ENCODE measurements around the gene CADM4. TPM values are rescaled to one million over a fixed set of nuclear protein-coding genes. Genes with fewer than 3 reads are reported as not detected.

CADM4 gene
- polyA plus RNA-seq, 1 donor (not counting 4 experiments of a cell fraction or from before 2014, with no cell fraction given): 4.3 TPM

GRCh38 chr19:43674596-43674995, 34.9 kb upstream of the CADM4 start:
- H3K9ac ChIP-seq (ENCODE audit: control insufficient read depth, extremely low read depth, insufficient read depth, low read length): peak overlapping the region; percentile 95
- peaks cover 2% of the 10 kb centered on the region for H3K79me2 ChIP-seq (ENCODE audit: control insufficient read depth, insufficient read depth, low read length)
- H3K4me3 ChIP-seq (ENCODE audit: control insufficient read depth in 2 of 3, extremely low read depth in 1 of 3, insufficient read depth in 2 of 3, low read depth in 1 of 3, low read length in 3 of 3): peak overlapping the region in 1 of 3 experiments; percentile 66
- H2AFZ ChIP-seq (ENCODE audit: control insufficient read depth, low read length): no peak overlapping the region
- H3K36me3 ChIP-seq (ENCODE audit: control insufficient read depth in 2 of 2, extremely low read depth in 1 of 2, insufficient read depth in 2 of 2, low read length in 2 of 2): no peaks in the 10 kb centered on the region
- H4K20me1 ChIP-seq (ENCODE audit: control insufficient read depth, extremely low read depth, insufficient read depth, low read length): no peaks in the 10 kb centered on the region
- DNase-seq (ENCODE audit: low read depth, low spot score) (no peak), FAIRE-seq (no peak)
- no peaks in the 10 kb centered on the region for H3K27me3 ChIP-seq (ENCODE audit: control insufficient read depth, extremely low read depth, insufficient read depth, low read length)
- H3K4me1 ChIP-seq (ENCODE audit: control insufficient read depth, extremely low read depth, insufficient read depth, low read length): peaks cover 28% of the 10 kb centered on the region
- H3K9me1 ChIP-seq (ENCODE audit: control insufficient read depth, extremely low read depth, insufficient read depth, low read length): peaks cover 2% of the 10 kb centered on the region
- H3K27ac ChIP-seq (ENCODE audit: control insufficient read depth, insufficient read depth, low read length): peak overlapping the region; percentile 98
- peak overlapping the region; percentile 88 for H3K4me2 ChIP-seq (ENCODE audit: control insufficient read depth, extremely low read depth, insufficient read depth, low read depth, low read length)
- no peaks in the 10 kb centered on the region for H3K9me3 ChIP-seq (ENCODE audit: control insufficient read depth, low read depth, low read length)
- dilution Hi-C loops (cut with MboI; ENCODE audit: extremely low pct_ligation_motif_present, low sequenced_read_pairs): no loop called here
- TF ChIP-seq CTCF (optimal IDR thresholded peaks at IDR 0.05 in 1 of 3, IDR thresholded peaks at IDR 0.05 in 1 of 3, conservative IDR thresholded peaks at IDR 0.05 in 1 of 3; ENCODE audit: extremely low read depth in 1 of 3, insufficient read depth in 2 of 3, low read length in 3 of 3): no peak
- TF ChIP-seq EZH2 (IDR thresholded peaks at IDR 0.05; ENCODE audit: low read length): no peak

GRCh38 chr19:43674183-43674582, 34.5 kb upstream of the CADM4 start:
- H3K27ac ChIP-seq (ENCODE audit: control insufficient read depth, insufficient read depth, low read length): peak overlapping the region; percentile 98
- H3K4me3 ChIP-seq (ENCODE audit: control insufficient read depth in 2 of 3, extremely low read depth in 1 of 3, insufficient read depth in 2 of 3, low read depth in 1 of 3, low read length in 3 of 3): no peak overlapping the region
- FAIRE-seq: no peak
- peaks cover 28% of the 10 kb centered on the region for H3K4me1 ChIP-seq (ENCODE audit: control insufficient read depth, extremely low read depth, insufficient read depth, low read length)
- no peak overlapping the region for H2AFZ ChIP-seq (ENCODE audit: control insufficient read depth, low read length)
- dilution Hi-C loops (cut with MboI; ENCODE audit: extremely low pct_ligation_motif_present, low sequenced_read_pairs): no loop called here
- H3K36me3 ChIP-seq (ENCODE audit: control insufficient read depth in 2 of 2, extremely low read depth in 1 of 2, insufficient read depth in 2 of 2, low read length in 2 of 2): no peaks in the 10 kb centered on the region
- peak overlapping the region; percentile 95 for H3K9ac ChIP-seq (ENCODE audit: control insufficient read depth, extremely low read depth, insufficient read depth, low read length)
- DNase-seq (ENCODE audit: low read depth, low spot score): no peak
- peak overlapping the region; percentile 88 for H3K4me2 ChIP-seq (ENCODE audit: control insufficient read depth, extremely low read depth, insufficient read depth, low read depth, low read length)
- peaks cover 2% of the 10 kb centered on the region for H3K9me1 ChIP-seq (ENCODE audit: control insufficient read depth, extremely low read depth, insufficient read depth, low read length)
- H3K9me3 ChIP-seq (ENCODE audit: control insufficient read depth, low read depth, low read length): no peaks in the 10 kb centered on the region
- H3K79me2 ChIP-seq (ENCODE audit: control insufficient read depth, insufficient read depth, low read length): peaks cover 2% of the 10 kb centered on the region
- no peaks in the 10 kb centered on the region for H4K20me1 ChIP-seq (ENCODE audit: control insufficient read depth, extremely low read depth, insufficient read depth, low read length)
- H3K27me3 ChIP-seq (ENCODE audit: control insufficient read depth, extremely low read depth, insufficient read depth, low read length): no peaks in the 10 kb centered on the region
- TF ChIP-seq CTCF (optimal IDR thresholded peaks at IDR 0.05 in 1 of 3, IDR thresholded peaks at IDR 0.05 in 1 of 3, conservative IDR thresholded peaks at IDR 0.05 in 1 of 3; ENCODE audit: extremely low read depth in 1 of 3, insufficient read depth in 2 of 3, low read length in 3 of 3) (no peak), EZH2 (IDR thresholded peaks at IDR 0.05; ENCODE audit: low read length) (no peak)

Measured in keratinocyte (primary cell).